ENCODE measurements around the gene ANK2. TPM values are rescaled to one million over a fixed set of nuclear protein-coding genes. Genes with fewer than 3 reads are reported as not detected.

Gene ANK2
- total and polyA plus RNA-seq, 12 donors: 21.9 to 373 (median 298) TPM

DNA sequence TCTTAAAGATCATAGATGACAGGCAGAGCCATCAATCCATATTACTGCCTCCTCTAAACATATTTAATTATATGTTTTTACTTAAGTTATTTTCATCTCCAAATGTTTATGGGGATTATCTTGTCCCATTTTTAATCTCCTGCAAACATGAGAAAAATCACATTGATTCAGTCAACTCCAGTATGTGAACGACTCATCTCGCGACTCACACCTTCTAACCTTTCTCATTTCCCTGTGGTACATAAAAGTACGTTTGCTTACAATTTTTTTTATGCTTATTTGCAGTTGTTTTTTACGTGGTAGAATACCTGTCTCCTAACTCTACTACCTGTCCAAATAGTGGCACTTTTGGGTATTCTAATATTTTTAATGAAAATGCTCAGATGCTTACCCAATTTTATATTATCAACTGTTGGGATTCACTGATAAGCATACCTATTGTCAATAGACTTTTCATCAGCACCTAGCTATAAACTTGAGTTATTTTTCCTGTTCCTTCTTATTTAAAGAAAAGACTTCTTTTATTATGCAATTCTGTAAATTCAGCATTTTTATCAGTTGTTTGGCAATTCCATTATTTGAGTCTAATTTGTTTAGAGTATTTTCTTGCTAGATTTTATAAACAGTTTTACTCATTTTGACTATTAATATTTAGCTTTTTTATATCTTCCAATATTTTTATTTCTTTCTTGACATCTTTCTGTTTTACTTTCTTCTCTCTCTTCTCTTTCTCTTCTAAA is 276.6 kb downstream of the ANK2 start:
- Histone ChIP-seq H3K27ac (no peak overlapping the region), H3K9me3 (no peaks in the 10 kb centered on the region), H3K27me3 (no peaks in the 10 kb centered on the region), H3K4me1 (peaks cover 0 to 3% (median 0%) of the 10 kb centered on the region in 9 donors), H3K4me3 (no peak overlapping the region), H3K36me3 (peaks cover 0 to 39% (median 3%) of the 10 kb centered on the region in 9 donors)
- 91 to 96% methylated on average over 5 of the region's 5 CpGs for WGBS, 2 donors
- ATAC-seq (no peak), DNase-seq (no peak)
- intact Hi-C loops (cut with DNase I): loop anchor here in 1 of 10 donors (5.0 kb wide), 1 partner anchor 49 kb away; no protein-coding TSS in a partner anchor
- TF ChIP-seq, protein P1, sequence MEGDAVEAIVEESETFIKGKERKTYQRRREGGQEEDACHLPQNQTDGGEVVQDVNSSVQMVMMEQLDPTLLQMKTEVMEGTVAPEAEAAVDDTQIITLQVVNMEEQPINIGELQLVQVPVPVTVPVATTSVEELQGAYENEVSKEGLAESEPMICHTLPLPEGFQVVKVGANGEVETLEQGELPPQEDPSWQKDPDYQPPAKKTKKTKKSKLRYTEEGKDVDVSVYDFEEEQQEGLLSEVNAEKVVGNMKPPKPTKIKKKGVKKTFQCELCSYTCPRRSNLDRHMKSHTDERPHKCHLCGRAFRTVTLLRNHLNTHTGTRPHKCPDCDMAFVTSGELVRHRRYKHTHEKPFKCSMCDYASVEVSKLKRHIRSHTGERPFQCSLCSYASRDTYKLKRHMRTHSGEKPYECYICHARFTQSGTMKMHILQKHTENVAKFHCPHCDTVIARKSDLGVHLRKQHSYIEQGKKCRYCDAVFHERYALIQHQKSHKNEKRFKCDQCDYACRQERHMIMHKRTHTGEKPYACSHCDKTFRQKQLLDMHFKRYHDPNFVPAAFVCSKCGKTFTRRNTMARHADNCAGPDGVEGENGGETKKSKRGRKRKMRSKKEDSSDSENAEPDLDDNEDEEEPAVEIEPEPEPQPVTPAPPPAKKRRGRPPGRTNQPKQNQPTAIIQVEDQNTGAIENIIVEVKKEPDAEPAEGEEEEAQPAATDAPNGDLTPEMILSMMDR (IDR thresholded peaks at IDR 0.05): no peak

DNA sequence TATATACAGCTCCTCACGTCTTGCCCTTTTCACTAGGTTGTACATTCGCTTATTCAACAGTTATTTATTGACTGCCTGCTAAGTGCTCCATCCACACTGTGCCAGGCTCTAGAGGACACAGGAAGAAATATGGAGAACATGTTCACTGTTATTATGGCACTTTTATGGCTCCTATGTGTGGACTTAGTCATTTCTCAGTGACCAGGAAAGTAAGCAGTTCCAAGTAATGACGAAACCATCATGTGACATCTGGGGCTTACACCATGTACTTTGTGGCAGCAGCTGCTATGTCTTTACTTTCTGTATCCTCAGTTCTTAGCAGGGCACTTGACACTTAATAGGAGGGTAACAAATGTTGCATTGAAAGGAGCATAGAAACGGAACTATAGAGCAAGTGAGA is 278.0 kb downstream of the ANK2 start:
- H3K4me1 ChIP-seq: peaks cover 0 to 3% (median 0%) of the 10 kb centered on the region in 9 donors
- no peaks in the 10 kb centered on the region for H3K9me3 ChIP-seq
- intact Hi-C loops (cut with DNase I): loop anchor here in 1 of 10 donors (5.0 kb wide), 1 partner anchor 50 kb away; no protein-coding TSS in a partner anchor
- TF ChIP-seq, protein P1 (IDR thresholded peaks at IDR 0.05): no peak
- H3K36me3 ChIP-seq: peaks cover 0 to 39% (median 3%) of the 10 kb centered on the region in 9 donors
- DNase-seq: no peak
- no peak overlapping the region for H3K4me3 ChIP-seq
- WGBS, 2 donors: 92 to 93% methylated on average over 4 of the region's 4 CpGs
- H3K27ac ChIP-seq: no peak overlapping the region
- peak in 1 of 8 donors; percentile 39 for ATAC-seq
- no peaks in the 10 kb centered on the region for H3K27me3 ChIP-seq

DNA sequence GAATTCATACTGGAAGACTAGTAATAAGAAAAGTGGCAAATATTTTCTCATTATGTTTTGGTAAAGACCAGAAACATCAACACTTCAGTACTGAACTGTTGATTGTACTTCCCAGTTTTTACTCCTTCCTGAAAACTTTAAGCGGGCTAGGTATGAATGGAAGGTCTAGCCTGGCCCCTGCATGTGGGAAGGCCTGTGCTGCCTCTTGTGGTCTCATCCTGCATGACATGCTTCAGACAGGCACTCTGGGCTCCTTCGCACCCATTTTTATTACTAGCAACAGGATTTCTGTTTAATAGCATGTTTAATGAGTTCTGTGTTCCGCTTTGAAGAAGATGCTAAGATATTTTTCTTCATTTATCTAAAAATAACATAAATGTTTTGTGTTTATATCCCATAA is 279.1 kb downstream of the ANK2 start:
- TF ChIP-seq, protein P1 (IDR thresholded peaks at IDR 0.05): peak in 7 of 9 donors; percentile 35 to 46 (median 43)
- H3K4me3 ChIP-seq: no peak overlapping the region
- WGBS, 2 donors: 94 to 95% methylated on average over 3 of the region's 3 CpGs
- intact Hi-C loops (cut with DNase I): loop anchor here in 1 of 10 donors (5.0 kb wide), 1 partner anchor 51 kb away; no protein-coding TSS in a partner anchor
- no peaks in the 10 kb centered on the region for H3K27me3 ChIP-seq
- peak in 1 of 8 donors; percentile 53 for ATAC-seq
- no peak for DNase-seq
- H3K36me3 ChIP-seq: peaks cover 0 to 43% (median 3%) of the 10 kb centered on the region in 9 donors
- H3K9me3 ChIP-seq: no peaks in the 10 kb centered on the region
- H3K4me1 ChIP-seq: peaks cover 0 to 3% (median 0%) of the 10 kb centered on the region in 9 donors
- H3K27ac ChIP-seq: no peak overlapping the region

DNA sequence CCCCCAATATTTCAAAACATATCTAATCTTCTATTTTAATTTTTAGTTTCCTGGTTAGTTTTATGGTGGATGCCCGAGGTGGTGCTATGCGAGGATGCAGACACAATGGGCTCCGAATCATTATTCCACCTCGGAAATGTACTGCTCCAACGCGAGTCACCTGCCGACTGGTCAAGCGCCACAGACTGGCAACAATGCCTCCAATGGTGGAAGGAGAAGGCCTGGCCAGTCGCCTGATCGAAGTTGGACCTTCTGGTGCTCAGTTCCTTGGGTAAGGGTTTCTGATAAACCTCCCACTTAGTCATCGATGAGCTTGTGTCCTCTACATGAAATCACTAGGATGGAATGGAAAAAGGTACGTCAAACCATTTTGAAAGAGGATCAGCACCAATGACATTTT is 280.7 kb downstream of the ANK2 start:
- Histone ChIP-seq H3K4me1 (no peaks in the 10 kb centered on the region), H3K27me3 (no peaks in the 10 kb centered on the region), H3K27ac (no peak overlapping the region), H3K4me3 (no peak overlapping the region), H3K36me3 (peaks cover 0 to 46% (median 3%) of the 10 kb centered on the region in 9 donors), H3K9me3 (no peaks in the 10 kb centered on the region)
- TF ChIP-seq, protein P1 (IDR thresholded peaks at IDR 0.05): no peak
- 95% methylated on average over 12 of the region's 12 CpGs for WGBS, 2 donors
- intact Hi-C loops (cut with DNase I): no loop called here
- DNase-seq (no peak), ATAC-seq (no peak)

Measured in heart right ventricle (tissue), 16 donors.